Measurements from ENCODE around the gene NASP.

NASP gene, protein sequence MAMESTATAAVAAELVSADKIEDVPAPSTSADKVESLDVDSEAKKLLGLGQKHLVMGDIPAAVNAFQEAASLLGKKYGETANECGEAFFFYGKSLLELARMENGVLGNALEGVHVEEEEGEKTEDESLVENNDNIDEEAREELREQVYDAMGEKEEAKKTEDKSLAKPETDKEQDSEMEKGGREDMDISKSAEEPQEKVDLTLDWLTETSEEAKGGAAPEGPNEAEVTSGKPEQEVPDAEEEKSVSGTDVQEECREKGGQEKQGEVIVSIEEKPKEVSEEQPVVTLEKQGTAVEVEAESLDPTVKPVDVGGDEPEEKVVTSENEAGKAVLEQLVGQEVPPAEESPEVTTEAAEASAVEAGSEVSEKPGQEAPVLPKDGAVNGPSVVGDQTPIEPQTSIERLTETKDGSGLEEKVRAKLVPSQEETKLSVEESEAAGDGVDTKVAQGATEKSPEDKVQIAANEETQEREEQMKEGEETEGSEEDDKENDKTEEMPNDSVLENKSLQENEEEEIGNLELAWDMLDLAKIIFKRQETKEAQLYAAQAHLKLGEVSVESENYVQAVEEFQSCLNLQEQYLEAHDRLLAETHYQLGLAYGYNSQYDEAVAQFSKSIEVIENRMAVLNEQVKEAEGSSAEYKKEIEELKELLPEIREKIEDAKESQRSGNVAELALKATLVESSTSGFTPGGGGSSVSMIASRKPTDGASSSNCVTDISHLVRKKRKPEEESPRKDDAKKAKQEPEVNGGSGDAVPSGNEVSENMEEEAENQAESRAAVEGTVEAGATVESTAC

DNA sequence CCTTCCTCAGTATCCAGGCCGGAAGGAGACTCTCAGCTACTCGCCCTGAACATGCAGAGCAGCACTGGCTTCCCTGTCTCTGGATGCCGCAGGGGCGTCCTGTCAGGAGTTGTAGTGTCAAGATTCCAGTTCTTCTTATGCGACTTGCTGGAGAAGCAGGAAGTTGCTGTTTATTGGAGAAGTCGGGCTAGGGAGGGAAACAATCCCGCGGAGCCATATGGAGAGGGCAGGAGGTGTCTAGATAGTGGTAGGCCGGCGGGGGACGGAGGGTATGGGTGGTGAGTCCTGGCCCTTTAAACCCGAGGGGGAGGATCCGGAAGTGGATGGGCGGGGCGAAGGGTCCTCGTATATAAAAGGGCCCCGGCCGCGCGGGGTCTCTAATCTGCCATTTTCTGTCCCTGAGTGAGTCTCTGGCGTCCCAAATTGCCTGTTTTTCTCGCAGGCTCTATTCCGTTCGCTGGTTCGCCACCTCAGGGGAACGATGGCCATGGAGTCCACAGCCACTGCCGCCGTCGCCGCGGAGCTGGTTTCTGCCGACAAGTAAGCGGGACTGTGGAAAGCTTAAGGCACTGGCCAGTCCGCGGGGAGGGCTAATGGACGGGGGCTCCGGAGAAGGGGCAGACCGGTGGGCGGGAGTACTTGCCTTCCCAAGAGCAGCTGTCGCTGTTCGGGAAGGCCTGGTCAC, at the start of gene NASP:
Gene NASP (plus strand): TSS at position 376 of the 685 bp plus-strand sequence. CDS start 106 bp downstream, at position 482.
- DNase-seq (ENCODE audit: insufficient read length, low spot score) = peak; percentile 62
- FAIRE-seq = no peak
- peak; percentile 84 for TF ChIP-seq POLR2A (IDR thresholded peaks at IDR 0.05; ENCODE audit: low read depth, low read length)

DNA sequence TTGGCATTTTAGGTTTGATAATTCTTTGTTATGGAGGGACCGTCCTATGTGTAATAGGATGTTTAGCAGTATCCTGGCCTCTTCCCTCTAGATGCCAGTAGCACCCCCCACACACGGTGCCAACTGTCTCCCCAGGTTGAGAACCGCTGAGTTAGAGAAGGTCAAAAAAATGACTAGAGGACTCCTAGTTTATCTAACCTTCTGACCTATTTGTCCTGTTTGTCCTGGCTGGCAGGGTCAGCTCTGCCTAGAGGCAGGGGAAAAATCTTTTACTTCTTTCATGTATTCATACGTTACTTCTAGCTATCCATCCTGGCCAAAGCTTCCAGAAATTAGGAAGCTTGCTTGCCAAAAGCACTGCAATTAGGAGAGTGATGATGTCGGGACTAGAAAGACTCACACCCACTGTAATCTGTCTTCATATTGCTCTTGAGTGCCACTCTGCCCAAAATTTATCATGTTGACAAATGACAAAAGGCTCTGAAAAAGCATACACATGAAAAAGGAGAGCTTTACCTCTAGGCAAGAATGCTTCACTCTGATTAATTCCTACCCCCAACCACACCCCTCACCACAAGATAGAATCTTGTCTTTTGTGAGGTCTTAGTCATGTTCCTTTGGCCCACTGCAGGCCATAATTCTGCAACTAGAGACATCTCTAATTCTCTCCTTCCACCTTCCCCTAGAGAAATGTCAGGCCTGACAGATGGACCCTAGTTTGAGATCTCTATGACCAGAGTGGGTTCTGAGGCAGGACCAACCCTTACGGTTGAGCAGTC, 47.7 kb upstream of the NASP start:
- DNase-seq (ENCODE audit: insufficient read length, low spot score) = no peak
- no peak for TF ChIP-seq POLR2A (IDR thresholded peaks at IDR 0.05; ENCODE audit: low read depth, low read length)
- FAIRE-seq = peak; percentile 62

DNA sequence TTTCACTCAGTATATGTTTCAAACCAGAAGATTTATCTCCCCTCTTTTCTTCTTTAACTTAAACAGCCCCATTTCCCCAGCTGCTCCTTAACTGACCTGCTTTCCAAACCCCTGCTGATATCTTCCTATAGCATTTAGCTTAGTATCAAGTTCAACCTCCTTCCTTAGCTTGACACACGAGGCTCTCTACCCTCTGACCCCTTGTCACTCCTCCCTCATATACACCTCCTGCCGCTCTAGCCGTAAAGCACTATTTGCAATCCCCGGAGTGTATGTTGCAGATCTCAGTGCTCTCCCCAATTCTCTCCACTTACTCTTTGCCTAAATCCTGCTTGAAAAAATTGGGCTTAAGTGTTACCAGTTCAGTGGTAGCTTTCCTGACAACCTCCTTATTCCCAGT, 47.0 kb upstream of the NASP start:
- TF ChIP-seq POLR2A (IDR thresholded peaks at IDR 0.05; ENCODE audit: low read depth, low read length) = no peak
- FAIRE-seq (no peak), DNase-seq (ENCODE audit: insufficient read length, low spot score) (no peak)

DNA sequence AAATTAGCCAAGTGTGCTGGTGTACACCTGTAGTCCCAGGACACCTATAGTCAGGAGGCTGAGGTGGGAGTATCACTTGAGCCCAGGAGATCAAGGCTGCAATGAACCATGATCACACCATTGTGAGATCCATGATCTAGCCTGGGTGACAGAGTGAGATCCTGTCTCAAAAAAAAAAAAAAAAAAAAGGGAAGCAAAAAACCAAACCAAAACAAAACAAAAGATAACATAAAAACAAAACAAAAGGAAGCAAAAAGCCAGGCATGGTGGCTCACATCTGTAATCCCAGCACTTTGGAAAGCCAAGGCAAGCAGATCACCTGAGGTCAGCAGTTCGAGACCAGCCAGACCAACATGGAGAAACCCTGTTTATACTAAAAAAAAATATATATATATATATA, 42.6 kb upstream of the NASP start:
- FAIRE-seq (no peak), DNase-seq (ENCODE audit: insufficient read length, low spot score) (no peak)
- no peak for TF ChIP-seq POLR2A (IDR thresholded peaks at IDR 0.05; ENCODE audit: low read depth, low read length)

DNA sequence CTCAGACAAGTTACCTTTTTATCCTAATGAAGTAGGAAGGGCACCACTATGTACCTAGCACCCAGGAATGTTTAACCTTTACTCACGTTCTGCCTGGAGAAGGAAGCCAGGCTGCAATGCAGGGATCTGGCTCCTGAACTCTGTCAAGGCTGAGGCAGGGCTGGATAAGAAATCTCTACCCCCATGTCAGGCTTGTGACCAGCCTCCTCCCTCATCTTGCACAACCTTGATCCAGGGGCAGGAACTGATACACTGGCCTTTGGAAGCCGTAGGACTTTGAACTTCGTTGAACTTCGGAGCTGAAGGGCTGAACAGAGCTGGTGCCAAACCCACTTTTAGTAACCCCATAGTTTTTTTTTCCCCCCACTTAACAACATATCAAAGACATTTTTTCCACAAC, 41.2 kb upstream of the NASP start:
- FAIRE-seq (no peak), DNase-seq (ENCODE audit: insufficient read length, low spot score) (no peak)
- no peak for TF ChIP-seq POLR2A (IDR thresholded peaks at IDR 0.05; ENCODE audit: low read depth, low read length)

DNA sequence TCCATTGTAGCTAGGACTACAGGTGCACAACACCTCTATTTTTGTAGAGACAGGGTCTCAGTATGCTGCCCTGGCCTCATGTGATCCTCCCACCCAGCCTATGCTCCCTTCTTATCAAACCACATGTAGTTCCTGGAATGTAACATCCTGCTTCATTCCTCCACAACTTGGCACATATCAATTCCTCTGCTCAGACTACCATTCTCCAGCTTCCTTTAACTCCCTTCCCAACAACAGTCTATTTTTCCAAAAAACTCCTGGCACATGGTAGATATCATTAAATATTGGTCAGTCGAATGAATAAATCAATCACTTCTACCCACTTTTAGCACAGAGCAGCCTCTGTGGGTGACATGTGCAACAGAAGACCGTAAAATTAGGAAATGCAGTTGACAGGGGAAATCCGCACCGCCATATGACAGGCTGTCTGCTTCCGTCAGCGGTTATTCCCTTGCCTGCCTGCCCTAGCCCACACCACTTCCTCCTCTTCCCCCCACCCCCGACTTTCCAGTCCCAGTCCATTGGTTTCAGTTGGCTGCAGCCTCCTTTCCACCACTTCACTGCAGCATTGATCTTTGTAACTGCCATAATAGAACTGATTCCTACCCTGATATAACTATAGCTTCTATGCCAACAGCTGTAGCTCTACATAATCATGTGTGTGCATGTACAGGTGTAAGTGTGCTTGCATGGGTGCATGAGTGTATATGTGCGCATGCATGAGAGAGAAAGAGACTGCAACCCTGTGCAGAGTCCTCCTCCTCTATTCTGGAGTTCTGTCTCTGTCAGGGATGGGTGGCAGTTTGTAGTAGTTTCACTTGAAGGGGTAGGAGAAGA, 40.0 kb upstream of the NASP start:
- no peak for TF ChIP-seq POLR2A (IDR thresholded peaks at IDR 0.05; ENCODE audit: low read depth, low read length)
- FAIRE-seq (no peak), DNase-seq (ENCODE audit: insufficient read length, low spot score) (no peak)

DNA sequence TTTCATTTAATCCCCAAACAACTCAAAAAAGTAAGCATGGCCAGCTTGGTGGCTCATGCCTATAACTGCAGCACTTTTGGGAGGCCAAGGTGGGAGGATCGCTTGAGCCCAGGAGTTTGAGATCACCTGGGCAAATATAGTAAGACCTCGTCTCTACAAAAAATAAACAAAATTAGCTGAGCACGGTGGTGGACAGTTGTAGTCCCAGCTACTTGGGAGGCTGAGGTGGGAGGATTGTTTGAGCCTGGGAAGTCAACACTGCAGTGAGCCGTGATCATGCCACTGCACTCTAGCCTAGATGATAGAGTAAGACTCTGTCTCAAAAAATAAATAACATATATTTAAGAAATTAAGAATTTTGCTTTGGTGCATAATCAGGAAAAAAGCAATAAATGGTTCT, 39.3 kb upstream of the NASP start:
- DNase-seq (ENCODE audit: insufficient read length, low spot score) (no peak), FAIRE-seq (no peak)
- no peak for TF ChIP-seq POLR2A (IDR thresholded peaks at IDR 0.05; ENCODE audit: low read depth, low read length)

DNA sequence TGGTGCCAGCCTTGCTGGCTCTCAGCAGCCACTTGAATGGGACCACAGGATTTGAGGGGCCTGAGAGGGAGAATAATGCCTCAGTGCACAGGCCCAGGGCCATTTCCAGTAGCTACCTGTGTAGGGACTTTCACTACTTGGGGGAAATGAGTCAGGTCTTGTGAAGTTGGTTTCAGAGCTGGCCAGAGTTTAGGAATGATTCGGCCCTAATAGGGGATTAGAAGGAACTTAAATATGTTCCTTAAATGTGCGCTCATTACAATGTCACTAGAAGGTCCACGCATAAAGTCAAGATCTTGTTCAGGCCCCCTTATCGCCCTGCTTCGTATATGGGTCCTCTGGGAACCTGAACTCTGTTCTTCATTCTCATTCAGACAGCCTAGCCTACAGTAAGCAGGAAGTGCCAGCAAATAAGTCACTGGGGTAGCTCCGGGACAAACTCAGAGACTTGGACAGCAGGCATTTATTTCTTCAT, 38.8 kb upstream of the NASP start:
- FAIRE-seq = no peak

DNA sequence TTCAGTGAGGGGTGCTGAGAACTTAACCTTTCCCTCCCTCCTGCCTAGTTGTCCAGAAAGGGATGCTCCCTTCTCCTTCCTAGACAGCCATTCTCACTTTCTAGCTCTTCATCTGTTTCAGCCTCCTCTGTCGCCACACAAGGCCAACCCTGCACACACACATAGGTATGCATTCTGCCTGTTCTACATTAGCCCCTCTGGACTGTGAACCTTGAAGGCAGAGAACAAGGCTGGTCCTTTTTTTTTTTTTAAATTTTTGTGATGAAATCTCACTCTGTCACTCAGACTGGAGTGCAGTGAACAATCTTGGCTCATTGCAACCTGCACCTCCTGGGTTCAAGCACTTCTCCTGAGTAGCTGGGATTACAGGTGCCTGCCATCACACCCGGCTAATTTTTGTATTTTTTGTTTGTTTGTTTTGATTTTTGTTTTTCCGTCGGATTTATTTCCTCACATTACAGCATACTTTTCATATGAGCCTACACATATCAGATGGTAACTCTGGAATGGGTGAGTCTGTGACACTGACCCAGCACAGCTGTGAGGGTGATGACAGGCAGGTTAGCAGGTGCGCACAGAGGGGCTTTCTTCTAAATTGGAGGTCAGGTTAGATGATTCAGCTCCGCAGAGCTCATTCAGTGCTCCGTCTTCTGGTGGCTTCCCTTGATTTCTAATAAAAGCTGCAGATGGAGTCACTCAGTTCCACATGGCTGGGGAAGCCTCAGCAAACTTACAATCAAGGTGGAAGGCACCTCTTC, 38.1 kb upstream of the NASP start:
- FAIRE-seq (no peak), DNase-seq (ENCODE audit: insufficient read length, low spot score) (no peak)
- no peak for TF ChIP-seq POLR2A (IDR thresholded peaks at IDR 0.05; ENCODE audit: low read depth, low read length)

More for the DNA sequence above, 38.8 kb upstream of the NASP start:
- TF ChIP-seq POLR2A (IDR thresholded peaks at IDR 0.05; ENCODE audit: low read depth, low read length) = no peak
- DNase-seq (ENCODE audit: insufficient read length, low spot score) = no peak

DNA sequence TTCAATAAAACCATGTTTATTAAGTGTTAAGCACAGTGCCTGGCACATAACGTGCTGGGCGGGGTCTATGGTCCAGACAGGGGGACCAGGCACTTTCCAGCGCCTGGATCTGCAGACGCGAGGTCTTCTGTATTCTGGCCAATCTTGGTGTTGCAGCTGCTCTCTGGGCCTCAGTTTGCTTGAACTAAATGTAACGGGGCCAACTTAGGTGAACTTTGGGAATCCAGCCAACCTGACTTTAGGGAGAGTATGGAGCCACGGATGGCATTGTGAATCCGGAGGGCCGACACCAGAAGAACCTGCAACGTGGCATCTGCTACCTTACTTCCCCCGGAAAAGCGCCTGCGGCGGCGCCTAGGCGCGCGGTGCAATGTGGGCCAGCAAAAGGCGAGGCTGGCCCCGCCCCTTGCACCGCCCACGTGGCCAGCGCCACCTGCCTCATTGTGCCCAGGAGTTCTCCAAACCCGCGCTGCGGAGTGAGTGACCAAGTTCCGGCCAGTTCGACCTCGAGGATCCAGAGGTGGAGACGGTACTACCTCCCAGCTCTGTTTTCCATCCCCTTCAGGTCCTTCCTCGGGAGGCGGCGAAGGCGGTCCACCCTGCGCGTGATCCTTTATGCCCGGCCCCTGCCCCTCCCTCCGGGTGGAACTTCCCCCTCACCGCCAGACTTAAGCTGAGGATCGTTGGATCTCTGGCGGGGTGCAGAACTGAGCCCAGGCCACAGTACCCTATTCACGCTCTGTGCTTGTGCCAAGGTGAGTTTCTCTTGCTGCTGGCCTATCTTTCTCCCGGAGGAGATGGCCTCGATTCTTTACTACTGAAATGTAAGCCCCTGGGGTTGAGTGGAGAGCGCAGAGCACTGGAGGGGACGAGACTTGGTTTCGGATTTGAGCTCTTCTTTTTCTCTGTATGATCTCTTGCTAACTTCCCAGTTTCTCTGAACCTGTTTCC, 33.2 kb upstream of the NASP start, which contains the start of gene AKR1A1:
Gene AKR1A1 (plus strand): TSS at position 426 of the 951 bp plus-strand sequence. CDS start 10,969 bp downstream, outside the sequence.
- DNase-seq (ENCODE audit: insufficient read length, low spot score) (peak; percentile 82), FAIRE-seq (no peak)
- TF ChIP-seq POLR2A (IDR thresholded peaks at IDR 0.05; ENCODE audit: low read depth, low read length) = peak; percentile 73

DNA sequence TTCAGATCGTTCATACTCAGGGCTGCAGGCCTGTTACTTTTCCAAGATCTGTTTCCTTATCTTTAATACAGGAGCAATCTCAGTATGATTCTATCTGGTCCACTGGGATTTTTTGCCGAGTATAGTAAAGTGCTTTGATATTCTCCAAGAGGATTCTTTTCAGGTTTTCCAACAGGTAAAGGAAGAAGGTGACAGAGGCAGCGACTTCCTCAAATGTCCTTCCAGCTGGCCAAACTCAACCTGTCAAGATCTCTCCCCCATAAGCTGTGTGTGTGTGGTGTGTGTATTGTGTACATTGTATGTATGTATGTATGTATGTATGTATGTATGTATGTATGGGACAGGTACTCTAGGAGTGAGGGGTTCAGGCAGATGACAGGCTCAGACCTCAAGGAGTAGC, 32.2 kb upstream of the NASP start:
- FAIRE-seq (no peak), DNase-seq (ENCODE audit: insufficient read length, low spot score) (no peak)
- no peak for TF ChIP-seq POLR2A (IDR thresholded peaks at IDR 0.05; ENCODE audit: low read depth, low read length)
